ENCODE results near the gene SNX19. TPM values are rescaled to one million over a fixed set of nuclear protein-coding genes. Genes with fewer than 3 reads are reported as not detected.

Gene SNX19
- total RNA-seq, 1 experiment from 2014 or later: 34.4 TPM

GRCh38 chr11:130874396-130874795 is 41.9 kb downstream of the SNX19 start:
- WGBS (ENCODE audit: extremely low coverage, insufficient read length, low lambda C conversion rate): no CpG with 5 or more reads among the region's 1 CpG
- Histone ChIP-seq H2BK20ac (ENCODE audit: low read depth, low read length, poor library complexity, severe bottlenecking) (no peak overlapping the region), H3K56ac (ENCODE audit: insufficient read length, low read depth, low read length) (no peak overlapping the region), H3K9me3 (ENCODE audit: control insufficient read depth, low read depth, low read length) (no peaks in the 10 kb centered on the region), H3K23me2 (ENCODE audit: insufficient read length, low read depth, low read length, poor library complexity, severe bottlenecking) (peaks cover 3% of the 10 kb centered on the region), H2BK15ac (ENCODE audit: low read depth, low read length) (no peak overlapping the region), H3K27ac (ENCODE audit: insufficient read length, low read depth, low read length) (no peak overlapping the region), H3K79me1 (ENCODE audit: insufficient read depth, low read depth, low read length, poor library complexity, severe bottlenecking) (no peaks in the 10 kb centered on the region), H2BK120ac (ENCODE audit: low read depth, low read length, poor library complexity, severe bottlenecking) (no peak overlapping the region), H4K20me1 (ENCODE audit: control insufficient read depth, insufficient read depth, insufficient read length) (no peaks in the 10 kb centered on the region), H3K14ac (ENCODE audit: insufficient read depth, low read length) (no peak overlapping the region), H3K4ac (ENCODE audit: low read depth, low read length) (no peak overlapping the region), H4K5ac (ENCODE audit: insufficient read length, low read depth, low read length) (no peak overlapping the region), H3K18ac (ENCODE audit: insufficient read length, low read depth, low read length) (no peak overlapping the region), H3K9ac (ENCODE audit: extremely low read depth, insufficient read length, low read length) (no peak overlapping the region), H2BK5ac (ENCODE audit: insufficient read length, low read length) (no peak overlapping the region), H3K27me3 (ENCODE audit: insufficient read depth, low read length) (no peaks in the 10 kb centered on the region), H4K91ac (ENCODE audit: insufficient read length, low read depth, low read length) (no peak overlapping the region), H3T11ph (ENCODE audit: low read length) (no peak overlapping the region), H3K23ac (ENCODE audit: insufficient read length, low read depth, low read length) (no peak overlapping the region), H2BK12ac (ENCODE audit: insufficient read length, low read depth, low read length) (no peak overlapping the region), H3K79me2 (ENCODE audit: insufficient read depth, low read length) (no peaks in the 10 kb centered on the region), H4K8ac (replicated peaks; ENCODE audit: insufficient read length, low read depth, low read length) (no peak overlapping the region), H3K4me1 (ENCODE audit: insufficient read depth, low read length) (no peaks in the 10 kb centered on the region), H2AFZ (ENCODE audit: low read length) (no peak overlapping the region), H2AK5ac (ENCODE audit: insufficient read length, low read length) (no peak overlapping the region), H3K4me2 (ENCODE audit: insufficient read depth, insufficient read length, low read length) (no peak overlapping the region)
- Mint-ChIP-seq H3K4me1 (no peaks in the 10 kb centered on the region), H3K36me3 (ENCODE audit: insufficient read depth in 1 of 3, low read depth in 3 of 3) (peaks cover 8 to 59% (median 25%) of the 10 kb centered on the region in 3 experiments; a peak in 6 of 7 replicates), H3K9me3 (no peaks in the 10 kb centered on the region), H3K27ac (no peak overlapping the region), H3K27me3 (ENCODE audit: low read depth) (no peaks in the 10 kb centered on the region), H3K4me3 (no peak overlapping the region)
- no peak for DNase-seq
- TF ChIP-seq, protein P1, sequence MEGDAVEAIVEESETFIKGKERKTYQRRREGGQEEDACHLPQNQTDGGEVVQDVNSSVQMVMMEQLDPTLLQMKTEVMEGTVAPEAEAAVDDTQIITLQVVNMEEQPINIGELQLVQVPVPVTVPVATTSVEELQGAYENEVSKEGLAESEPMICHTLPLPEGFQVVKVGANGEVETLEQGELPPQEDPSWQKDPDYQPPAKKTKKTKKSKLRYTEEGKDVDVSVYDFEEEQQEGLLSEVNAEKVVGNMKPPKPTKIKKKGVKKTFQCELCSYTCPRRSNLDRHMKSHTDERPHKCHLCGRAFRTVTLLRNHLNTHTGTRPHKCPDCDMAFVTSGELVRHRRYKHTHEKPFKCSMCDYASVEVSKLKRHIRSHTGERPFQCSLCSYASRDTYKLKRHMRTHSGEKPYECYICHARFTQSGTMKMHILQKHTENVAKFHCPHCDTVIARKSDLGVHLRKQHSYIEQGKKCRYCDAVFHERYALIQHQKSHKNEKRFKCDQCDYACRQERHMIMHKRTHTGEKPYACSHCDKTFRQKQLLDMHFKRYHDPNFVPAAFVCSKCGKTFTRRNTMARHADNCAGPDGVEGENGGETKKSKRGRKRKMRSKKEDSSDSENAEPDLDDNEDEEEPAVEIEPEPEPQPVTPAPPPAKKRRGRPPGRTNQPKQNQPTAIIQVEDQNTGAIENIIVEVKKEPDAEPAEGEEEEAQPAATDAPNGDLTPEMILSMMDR (conservative IDR thresholded peaks at IDR 0.05): no peak

Measured in H9 (cell line).